Psoas muscle (tissue), 8 donors: Measurements from ENCODE around the gene TNPO1. TPM values are rescaled to one million over a fixed set of nuclear protein-coding genes. Genes with fewer than 3 reads are reported as not detected.
"Not testable (repeated sequence)": the region's sequence is repeated elsewhere in the genome, so short reads cannot be mapped to it uniquely, and the experiment has no call there.

ENCODE experiments used
- ATAC-seq, 4 donors: fragments of 200-7000 bp; cut with Tn5 transposase; one replicate each; pipeline ENCODE4 v1.9.1; 2020; ENCODE audit warnings: moderate library complexity in 3 of 4, mild to moderate bottlenecking in 2 of 4
- DNase-seq, 2 donors: peaks; one replicate each; pipeline ENCODE4 v3.0.0-alpha.2; 2020
- H3K27ac ChIP-seq: fragments of 200-600 bp; one replicate; pipeline ENCODE4 v1.8.0; 2022
- H3K27me3 ChIP-seq, 3 donors: fragments of 200-600 bp in 1 of 3; one replicate each; pipeline versions ENCODE4 v1.6.1 to v1.8.0; 2013 to 2022; ENCODE audit warnings: low read length in 2 of 3, mild to moderate bottlenecking in 2 of 3, moderate library complexity in 1 of 3; ENCODE audit not compliant: insufficient read depth in 3 of 3
- H3K36me3 ChIP-seq, 2 donors: fragments of 200-600 bp in 1 of 2; one replicate each; pipeline versions ENCODE4 v1.6.1 to v1.8.0; 2013 to 2022; ENCODE audit warnings: low read depth in 1 of 2, mild to moderate bottlenecking in 1 of 2, moderate library complexity in 1 of 2; ENCODE audit not compliant: insufficient read depth in 1 of 2
- H3K4me1 ChIP-seq: fragments of 200-600 bp; one replicate; pipeline ENCODE4 v1.8.0; 2022
- H3K4me3 ChIP-seq: fragments of 200-600 bp; one replicate; pipeline ENCODE4 v1.8.0; 2022; ENCODE audit warnings: mild to moderate bottlenecking
- H3K9me3 ChIP-seq: fragments of 200-600 bp; one replicate; pipeline ENCODE4 v1.8.0; 2022
- CTCF ChIP-seq: fragments of 200-600 bp; IDR thresholded peaks from one replicate; pipeline ENCODE4 v1.8.0; 2022; ENCODE audit warnings: antibody characterized with exemption
- WGBS, 3 donors: extraction: QIAGEN DNeasy Blood & Tissue Kit; methylation state at CpG; one replicate each; pipeline versions ENCODE4 v1.1.6 to v1.1.7; 2013; 5-methylcytosine and 5-hydroxymethylcytosine counted together
- intact Hi-C, 2 donors: fragments of 100-400 bp; cut with DNase I; formaldehyde crosslinking; loops; one replicate each; pipeline versions ENCODE4 v1.11.0 to v1.14.2; 2022
- polyA plus RNA-seq, 3 donors: library from polyadenylated mRNA; stranded (reverse); fragments of 200-250 nt; gene quantifications; one replicate each; pipeline ENCODE4 v1.2.3, GENCODE V29; 2013
- total RNA-seq, 4 donors: library from RNA; stranded (reverse); fragmentation: NEBNext Ultra II Directional in 2 of 4; extraction: Animal tissue kit (Norgen Biotek cat#: 25700) in 2 of 4; gene quantifications; one replicate each; pipeline versions ENCODE4 v1.2.1 to v1.2.4, GENCODE V29; 2021 to 2023
- donor health status: healthy with polysubstance abuse.
- donor health status: DM: no; HTN: no; CAD: no; lungs with moderate emphysema.
- donor health status: Bipolar disorder and iron deficiency.
- donor health status: healthy.
- donor health status: DM: yes; HTN: yes; CAD: no.
- donor health status: DM: no; HTN: no; CAD: no.
- donor health status: DM: no; HTN: no; CAD: no.
- donor health status: DM: yes; HTN: yes; CAD: no.

TNPO1 gene
- total and polyA plus RNA-seq, 7 donors, result 15.0 to 115 (median 75.0) TPM

GRCh38 chr5:72788866-72789505 is 27.5 kb upstream of the TNPO1 start:
- DNase-seq (no peak), ATAC-seq (no peak)
- Histone ChIP-seq H3K4me1 (no peaks in the 10 kb centered on the region), H3K9me3 (no peaks in the 10 kb centered on the region), H3K27me3 (no peaks in the 10 kb centered on the region), H3K27ac (no peak overlapping the region), H3K36me3 (no peaks in the 10 kb centered on the region), H3K4me3 (no peak overlapping the region)
- intact Hi-C loops, result no loop called here
- 51 to 81% (median 71%) methylated on average over 3 of the region's 3 CpGs for WGBS, 3 donors
- no peak for TF ChIP-seq CTCF

GRCh38 chr5:72790186-72790585 is 26.3 kb upstream of the TNPO1 start:
- Histone ChIP-seq H3K9me3 (no peaks in the 10 kb centered on the region), H3K4me3 (no peak overlapping the region), H3K4me1 (no peaks in the 10 kb centered on the region), H3K27me3 (no peaks in the 10 kb centered on the region), H3K27ac (no peak overlapping the region), H3K36me3 (no peaks in the 10 kb centered on the region)
- ATAC-seq, result no peak
- no peak for DNase-seq
- 33 to 64% (median 41%) methylated on average over 1 of the region's 1 CpG for WGBS, 3 donors
- intact Hi-C loops, result no loop called here
- no peak for TF ChIP-seq CTCF

- H3K9me3 ChIP-seq, ATAC-seq, H3K27me3 ChIP-seq, H3K4me3 ChIP-seq, intact Hi-C loops, H3K4me1 ChIP-seq, H3K36me3 ChIP-seq, H3K27ac ChIP-seq, DNase-seq: not testable (repeated sequence)
- 83 to 88% (median 85%) methylated on average over 5 of the region's 5 CpGs for WGBS, 3 donors
Observed at GRCh38 chr5:72792662-72793061, 23.8 kb upstream of the TNPO1 start.

GRCh38 chr5:72796001-72796400 is 20.5 kb upstream of the TNPO1 start:
- 59 to 74% (median 68%) methylated on average over 3 of the region's 3 CpGs for WGBS, 3 donors
- ATAC-seq (no peak), DNase-seq (no peak)
- Histone ChIP-seq H3K4me1 (no peaks in the 10 kb centered on the region), H3K4me3 (no peak overlapping the region), H3K9me3 (no peaks in the 10 kb centered on the region), H3K27me3 (no peaks in the 10 kb centered on the region), H3K27ac (no peak overlapping the region), H3K36me3 (no peaks in the 10 kb centered on the region)
- intact Hi-C loops, result no loop called here
- no peak for TF ChIP-seq CTCF

GRCh38 chr5:72799721-72800120 is 16.7 kb upstream of the TNPO1 start:
- DNase-seq, result no peak
- no peak for ATAC-seq
- Histone ChIP-seq H3K36me3 (no peaks in the 10 kb centered on the region), H3K27ac (no peak overlapping the region), H3K27me3 (no peaks in the 10 kb centered on the region), H3K9me3 (no peaks in the 10 kb centered on the region), H3K4me1 (no peaks in the 10 kb centered on the region), H3K4me3 (no peak overlapping the region)
- no peak for TF ChIP-seq CTCF
- intact Hi-C loops, result no loop called here
- 35 to 79% (median 67%) methylated on average over 1 of the region's 1 CpG for WGBS, 3 donors

GRCh38 chr5:72808637-72809036 is 7.8 kb upstream of the TNPO1 start:
- H3K4me1 ChIP-seq, DNase-seq, H3K27ac ChIP-seq, ATAC-seq, H3K36me3 ChIP-seq, intact Hi-C loops, H3K4me3 ChIP-seq, H3K9me3 ChIP-seq, H3K27me3 ChIP-seq: not testable (repeated sequence)
- WGBS, 3 donors, result 81 to 88% (median 86%) methylated on average over 4 of the region's 4 CpGs
